Hepatocyte (in vitro differentiated cells): ENCODE results near the gene SRGAP2C. TPM values are rescaled to one million over a fixed set of nuclear protein-coding genes. Genes with fewer than 3 reads are reported as not detected.
"Not testable (repeated sequence)": the region's sequence is repeated elsewhere in the genome, so short reads cannot be mapped to it uniquely, and the experiment has no call there.

ENCODE experiments used
- DNase-seq: peaks from one replicate; pipeline ENCODE4 v3.0.0-alpha.2; 2016; ENCODE audit warnings: low spot score
- H2AFZ ChIP-seq: fragments of 200-600 bp; sonication (generic); 2 replicates; pipeline ENCODE4 v1.6.0; 2016; ENCODE audit warnings: antibody characterized with exemption, mild to moderate bottlenecking
- H3K27ac ChIP-seq: fragments of 200-600 bp; sonication (generic); 2 replicates; pipeline ENCODE4 v1.5.1; 2016; ENCODE audit warnings: mild to moderate bottlenecking
- H3K27me3 ChIP-seq: fragments of 200-600 bp; sonication (generic); 2 replicates; pipeline ENCODE4 v1.6.1; 2016
- H3K36me3 ChIP-seq: fragments of 200-600 bp; sonication (generic); replicated peaks from 2 replicates; pipeline ENCODE4 v1.5.1; 2016; ENCODE audit warnings: low read depth; ENCODE audit not compliant: insufficient read depth
- H3K4me1 ChIP-seq: fragments of 200-600 bp; sonication (generic); 2 replicates; pipeline ENCODE4 v1.5.1; 2016; ENCODE audit warnings: mild to moderate bottlenecking, moderate library complexity; ENCODE audit not compliant: insufficient read depth
- H3K4me2 ChIP-seq: fragments of 200-600 bp; sonication (generic); 2 replicates; pipeline ENCODE4 v1.6.0; 2016
- H3K4me3 ChIP-seq: fragments of 200-600 bp; sonication (generic); 2 replicates; pipeline ENCODE4 v1.5.1; 2016; ENCODE audit warnings: mild to moderate bottlenecking
- H3K79me2 ChIP-seq: fragments of 200-600 bp; sonication (generic); 2 replicates; pipeline ENCODE4 v1.6.0; 2017; ENCODE audit warnings: mild to moderate bottlenecking
- H3K9me2 ChIP-seq: fragments of 200-600 bp; sonication (generic); replicated peaks from 2 replicates; pipeline ENCODE4 v1.6.0; 2017; ENCODE audit warnings: mild to moderate bottlenecking; ENCODE audit not compliant: insufficient read depth
- H3K9me3 ChIP-seq: fragments of 200-600 bp; sonication (generic); 2 replicates; pipeline ENCODE4 v1.5.1; 2016; ENCODE audit warnings: low read depth, mild to moderate bottlenecking
- H4K20me1 ChIP-seq: fragments of 200-600 bp; sonication (generic); 2 replicates; pipeline ENCODE4 v1.6.0; 2016; ENCODE audit warnings: mild to moderate bottlenecking; ENCODE audit not compliant: insufficient read depth, poor library complexity, severe bottlenecking
- WGBS: methylation state at CpG from one replicate; pipeline ENCODE4 v1.1.6; 2016; ENCODE audit warnings: low lambda C conversion rate; ENCODE audit errors: missing lambda C conversion rate; 5-methylcytosine and 5-hydroxymethylcytosine counted together
- polyA plus RNA-seq: library from polyadenylated mRNA; unstranded; fragments of >200 nt; fragmentation: Nextera tagmentation; extraction: Ambion mirVana; gene quantifications from 2 replicates; pipeline ENCODE4 v1.2.1, GENCODE V29; 2016
- total RNA-seq: library from RNA; depleted of rRNA; stranded (reverse); fragments of >200 nt; gene quantifications from 2 replicates; pipeline ENCODE4 v1.2.3, GENCODE V29; 2014

SRGAP2C gene
- total and polyA plus RNA-seq, 2 experiments from 2014 or later: 7.2 to 10.6 TPM

DNA sequence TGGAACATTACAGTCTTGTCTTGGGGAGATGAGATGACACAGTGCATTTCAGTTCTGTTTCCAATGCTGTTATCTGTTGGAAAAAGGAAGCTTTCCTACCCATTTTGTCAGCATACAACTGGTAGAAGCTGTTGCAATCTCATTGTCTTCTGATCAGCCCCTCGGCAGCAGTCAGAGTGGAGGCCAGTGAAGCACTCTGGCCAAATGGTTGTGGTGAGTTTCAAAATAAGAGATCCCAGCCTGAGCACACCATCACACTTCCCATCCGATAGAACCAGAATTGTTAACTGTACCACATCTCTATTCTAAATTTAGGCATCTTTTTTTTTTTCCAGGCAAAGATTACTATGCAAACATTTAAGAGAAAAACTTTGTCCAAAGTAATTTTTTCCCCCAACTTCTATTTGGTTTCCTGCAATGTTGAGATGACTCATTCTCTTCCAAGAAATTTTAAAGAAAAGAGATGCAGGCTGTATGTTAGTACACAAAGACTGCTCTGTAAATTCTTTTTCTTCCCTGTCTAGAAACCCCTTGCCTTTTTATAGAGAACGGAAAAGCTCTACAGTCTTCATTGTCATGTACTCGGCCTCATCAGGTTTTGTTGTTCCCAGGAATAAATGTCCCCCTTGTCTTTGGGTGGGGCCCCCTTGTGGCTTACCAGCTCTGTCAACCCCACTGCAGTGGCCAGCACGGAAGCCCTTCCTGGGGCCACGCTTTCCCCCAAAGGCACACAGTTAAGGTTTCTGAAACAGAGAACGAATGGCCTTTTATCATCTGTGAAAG is 176.9 kb downstream of the SRGAP2C start:
- not testable (repeated sequence) for H3K79me2 ChIP-seq, DNase-seq, H3K9me2 ChIP-seq, H3K9me3 ChIP-seq, H3K4me3 ChIP-seq, H3K4me1 ChIP-seq, H3K27me3 ChIP-seq, H4K20me1 ChIP-seq, H3K4me2 ChIP-seq, H2AFZ ChIP-seq, H3K36me3 ChIP-seq, H3K27ac ChIP-seq
- WGBS: 56% methylated on average over 2 of the region's 7 CpGs

DNA sequence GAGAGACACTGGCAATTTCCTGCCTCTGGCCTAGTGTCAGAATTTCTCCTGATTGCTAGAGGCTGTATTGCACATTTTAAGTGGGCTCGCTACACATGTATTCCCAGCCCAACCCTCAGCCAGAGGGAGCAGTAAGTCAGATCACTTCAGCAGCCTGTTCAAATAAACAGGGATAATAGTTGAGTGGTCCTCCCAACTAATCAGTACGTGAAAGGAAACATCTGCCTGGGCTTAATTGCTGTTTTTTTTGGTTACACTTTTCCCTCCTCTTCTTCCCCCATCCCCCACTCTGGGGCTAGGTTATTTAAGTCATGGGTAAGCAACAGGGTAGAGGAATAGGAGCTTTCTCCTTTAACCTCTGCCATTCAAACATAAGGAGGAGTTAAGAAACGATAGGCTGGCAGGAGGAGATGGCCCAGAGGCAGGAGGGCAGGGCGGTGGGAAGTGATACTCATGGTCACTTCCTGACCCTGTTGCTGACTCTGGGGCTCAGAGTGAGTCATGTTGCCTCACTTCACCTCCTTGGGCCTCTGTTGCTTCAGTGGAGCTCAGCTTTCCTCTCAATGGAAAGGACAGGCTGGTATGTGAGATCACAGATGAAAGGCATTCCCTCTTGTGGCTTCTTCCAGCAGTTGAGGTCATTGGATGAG is 177.6 kb downstream of the SRGAP2C start:
- WGBS: 49% methylated on average over 4 of the region's 4 CpGs
- not testable (repeated sequence) for H3K27me3 ChIP-seq, H2AFZ ChIP-seq, H3K4me2 ChIP-seq, H4K20me1 ChIP-seq, DNase-seq, H3K4me1 ChIP-seq, H3K79me2 ChIP-seq, H3K27ac ChIP-seq, H3K9me2 ChIP-seq, H3K4me3 ChIP-seq, H3K36me3 ChIP-seq, H3K9me3 ChIP-seq

- H3K36me3 ChIP-seq, H4K20me1 ChIP-seq, H2AFZ ChIP-seq, H3K4me1 ChIP-seq, H3K4me3 ChIP-seq, DNase-seq, H3K9me3 ChIP-seq, H3K79me2 ChIP-seq, H3K27me3 ChIP-seq, H3K9me2 ChIP-seq, H3K4me2 ChIP-seq, H3K27ac ChIP-seq: not testable (repeated sequence)
- no CpG with 5 or more reads among the region's 6 CpGs for WGBS
Measured at GRCh38 chr1:121365316-121365715, 180.5 kb downstream of the SRGAP2C start.

DNA sequence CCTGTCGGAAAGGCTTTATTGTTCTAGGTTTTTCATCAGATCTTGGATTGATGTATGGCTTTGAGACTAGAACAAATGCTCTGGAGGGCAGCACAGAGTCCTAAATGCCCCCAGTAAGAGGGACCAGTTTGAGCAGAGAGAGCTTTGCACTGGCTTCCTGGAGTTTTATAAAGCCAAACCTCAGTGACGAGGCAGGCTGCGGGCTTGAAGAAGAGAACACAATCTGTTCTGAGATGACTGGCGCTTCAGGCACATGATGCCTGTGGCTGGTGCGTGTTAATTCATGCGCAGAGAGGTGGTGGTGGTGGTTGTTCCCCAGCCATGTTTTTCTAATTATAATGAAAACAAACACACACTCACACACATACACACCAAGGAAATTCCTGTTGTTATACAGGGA is 180.9 kb downstream of the SRGAP2C start:
- DNase-seq, H3K79me2 ChIP-seq, H3K36me3 ChIP-seq, H3K9me3 ChIP-seq, H3K4me1 ChIP-seq, H3K4me2 ChIP-seq, H3K4me3 ChIP-seq, H2AFZ ChIP-seq, H3K9me2 ChIP-seq, H3K27ac ChIP-seq, H3K27me3 ChIP-seq, H4K20me1 ChIP-seq: not testable (repeated sequence)
- WGBS: 94% methylated on average over 3 of the region's 6 CpGs

- not testable (repeated sequence) for DNase-seq, H3K79me2 ChIP-seq, H3K9me3 ChIP-seq, H3K36me3 ChIP-seq, H3K9me2 ChIP-seq, H3K4me3 ChIP-seq, H3K4me2 ChIP-seq, H3K4me1 ChIP-seq, H2AFZ ChIP-seq, H3K27ac ChIP-seq, H3K27me3 ChIP-seq, H4K20me1 ChIP-seq
- WGBS: no CpG with 5 or more reads among the region's 3 CpGs
Measured at GRCh38 chr1:121366171-121366570, 181.4 kb downstream of the SRGAP2C start.

- not testable (repeated sequence) for H3K9me3 ChIP-seq, H3K27ac ChIP-seq, H3K4me3 ChIP-seq, H3K4me1 ChIP-seq, H2AFZ ChIP-seq, H3K79me2 ChIP-seq, DNase-seq, H3K4me2 ChIP-seq, H4K20me1 ChIP-seq, H3K9me2 ChIP-seq, H3K27me3 ChIP-seq, H3K36me3 ChIP-seq
- no CpG with 5 or more reads among the region's 5 CpGs for WGBS
Measured at GRCh38 chr1:121368910-121369309, 184.1 kb downstream of the SRGAP2C start.

- H3K9me3 ChIP-seq, H3K4me1 ChIP-seq, H3K4me3 ChIP-seq, H3K9me2 ChIP-seq, H2AFZ ChIP-seq, H3K36me3 ChIP-seq, H3K27me3 ChIP-seq, H4K20me1 ChIP-seq, H3K4me2 ChIP-seq, H3K79me2 ChIP-seq, DNase-seq, H3K27ac ChIP-seq: not testable (repeated sequence)
- no CpG with 5 or more reads among the region's 2 CpGs for WGBS
Measured at GRCh38 chr1:121369959-121370358, 185.2 kb downstream of the SRGAP2C start.

DNA sequence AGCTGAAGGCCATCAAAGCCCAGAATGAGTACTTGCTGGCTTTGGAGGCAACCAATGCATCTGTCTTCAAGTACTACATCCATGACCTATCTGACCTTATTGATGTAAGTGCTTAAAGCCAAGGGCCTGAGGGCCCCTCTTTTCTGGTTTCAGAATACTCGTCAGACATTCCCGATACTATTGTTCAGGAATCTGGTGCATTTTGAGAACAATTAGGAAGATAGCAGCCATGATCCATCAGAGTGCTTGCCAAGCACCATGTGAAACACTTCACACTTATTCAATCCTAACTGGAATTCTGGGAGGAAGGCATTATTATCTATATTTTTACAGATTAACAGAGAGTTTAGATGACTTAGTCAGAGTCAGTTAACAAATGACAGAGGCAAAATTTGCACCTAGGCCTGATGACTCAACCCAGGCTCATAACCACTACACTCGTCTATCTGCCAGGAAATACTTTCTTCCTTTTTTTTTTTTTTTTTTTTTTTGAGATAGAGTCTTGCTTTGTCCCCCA is 190.1 kb downstream of the SRGAP2C start:
- H3K9me2 ChIP-seq, H3K27me3 ChIP-seq, H3K27ac ChIP-seq, H3K9me3 ChIP-seq, H3K79me2 ChIP-seq, H3K4me2 ChIP-seq, H2AFZ ChIP-seq, DNase-seq, H3K4me3 ChIP-seq, H3K4me1 ChIP-seq, H4K20me1 ChIP-seq, H3K36me3 ChIP-seq: not testable (repeated sequence)
- WGBS: 85% methylated on average over 2 of the region's 3 CpGs

- not testable (repeated sequence) for H2AFZ ChIP-seq, H3K79me2 ChIP-seq, H3K4me3 ChIP-seq, H3K4me2 ChIP-seq, H3K27me3 ChIP-seq, H3K4me1 ChIP-seq, H3K36me3 ChIP-seq, DNase-seq, H4K20me1 ChIP-seq, H3K9me3 ChIP-seq, H3K9me2 ChIP-seq, H3K27ac ChIP-seq
- WGBS: 83% methylated on average over 2 of the region's 7 CpGs
Measured at GRCh38 chr1:121376986-121377385, 192.2 kb downstream of the SRGAP2C start.
